Measurements from ENCODE around the gene TRIM69.

- TF ChIP-seq SMC3 (IDR thresholded peaks at IDR 0.05; ENCODE audit: low read depth, low read length) = peak; percentile 26; the same call in 1 of the 2 replicates
- no peak for TF ChIP-seq RAD21 (IDR thresholded peaks at IDR 0.05; ENCODE audit: low read length)
- peak; percentile 95 for TF ChIP-seq POLR2A (IDR thresholded peaks at IDR 0.05; ENCODE audit: low read depth, low read length)
- TF ChIP-seq CTCF (conservative IDR thresholded peaks at IDR 0.05; ENCODE audit: low read depth, low read length) = 0 out of 2 replicates have a peak, but pooled peaks have one; percentile 11
- no peak for TF ChIP-seq NFE2L2 (IDR thresholded peaks at IDR 0.05; ENCODE audit: low read depth, low read length)
- TF ChIP-seq RFX5 (IDR thresholded peaks at IDR 0.05; ENCODE audit: low read depth, low read length) = no peak; the same call in 1 of the 2 replicates
- no peak for TF ChIP-seq CHD1 (IDR thresholded peaks at IDR 0.05; ENCODE audit: low read depth, low read length)
- no peak for TF ChIP-seq USF2 (IDR thresholded peaks at IDR 0.05; ENCODE audit: low read depth, low read length)
Measured at GRCh38 chr15:44726568-44727484, 9.5 kb upstream of the TRIM69 start.

Measured in IMR-90 (cell line).